NCI-H446 (cell line): Measurements from ENCODE around the gene KRT35.

Experiments used
- DNase-seq, 2 experiments: peaks; one replicate each; lab custom pipeline; 2025; lab: John Stamatoyannopoulos, UW

Gene KRT35

GRCh38 chr17:41489531-41489930 lies 8.6 kb upstream of the KRT35 start, which contains the start of gene KRT36:
Gene KRT36, minus strand, starts transcription at chr17:41489910. Its CDS starts 46 bp downstream, at chr17:41489864.
- no peak for DNase-seq

- DNase-seq: no peak
These were observed 6.0 kb upstream of the KRT35 start for GRCh38 chr17:41486809-41487530.

GRCh38 chr17:41486316-41486715 lies 5.4 kb upstream of the KRT35 start:
- DNase-seq: no peak

DNA sequence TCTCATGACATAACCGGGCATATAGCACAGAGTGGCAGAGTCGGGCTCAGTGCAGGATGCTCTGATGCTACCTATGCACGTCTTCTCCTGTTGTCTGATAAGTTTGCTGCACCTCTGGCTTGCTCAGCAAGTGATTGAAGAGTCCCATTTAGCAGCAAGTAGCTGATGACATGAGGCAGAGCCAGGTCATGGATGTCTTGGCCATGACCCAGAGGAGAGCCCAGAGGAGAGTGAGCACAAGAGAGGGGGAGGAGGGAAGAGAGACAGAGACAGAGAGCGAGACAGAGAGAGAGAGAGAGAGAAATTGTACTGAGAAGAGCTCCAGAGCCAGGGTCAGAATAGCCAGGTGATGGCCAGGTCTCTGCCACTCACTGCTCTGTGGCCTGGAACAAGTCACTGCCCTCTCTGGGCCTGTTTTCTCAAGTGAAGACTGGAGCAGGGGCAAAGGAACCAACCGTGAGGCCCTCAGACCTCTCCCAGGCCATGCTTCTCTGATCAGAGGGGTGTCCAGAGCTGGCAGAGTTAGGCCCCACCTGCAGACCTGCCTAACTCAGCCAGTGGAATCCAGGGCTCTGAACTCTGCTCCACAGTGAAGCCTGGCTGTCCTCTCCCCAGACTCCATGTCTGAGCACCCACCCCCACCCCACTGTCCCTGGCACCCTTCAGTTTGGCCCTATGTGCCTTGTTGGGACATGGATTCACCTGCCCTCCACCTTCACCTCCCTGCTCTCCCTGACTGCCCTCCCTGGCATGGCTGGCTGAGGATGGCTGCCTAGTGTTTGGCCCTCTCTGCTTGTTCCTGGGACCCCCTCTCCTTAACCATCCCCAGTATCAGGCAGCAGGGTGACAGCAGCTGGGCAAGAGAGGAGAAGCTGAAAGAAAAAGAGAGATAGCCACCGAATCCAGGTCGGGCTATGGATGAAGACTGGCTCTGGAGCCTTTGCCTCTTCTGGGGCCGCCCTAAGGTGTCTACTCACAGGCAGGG lies 4.3 kb upstream of the KRT35 start:
- DNase-seq: no peak

DNA sequence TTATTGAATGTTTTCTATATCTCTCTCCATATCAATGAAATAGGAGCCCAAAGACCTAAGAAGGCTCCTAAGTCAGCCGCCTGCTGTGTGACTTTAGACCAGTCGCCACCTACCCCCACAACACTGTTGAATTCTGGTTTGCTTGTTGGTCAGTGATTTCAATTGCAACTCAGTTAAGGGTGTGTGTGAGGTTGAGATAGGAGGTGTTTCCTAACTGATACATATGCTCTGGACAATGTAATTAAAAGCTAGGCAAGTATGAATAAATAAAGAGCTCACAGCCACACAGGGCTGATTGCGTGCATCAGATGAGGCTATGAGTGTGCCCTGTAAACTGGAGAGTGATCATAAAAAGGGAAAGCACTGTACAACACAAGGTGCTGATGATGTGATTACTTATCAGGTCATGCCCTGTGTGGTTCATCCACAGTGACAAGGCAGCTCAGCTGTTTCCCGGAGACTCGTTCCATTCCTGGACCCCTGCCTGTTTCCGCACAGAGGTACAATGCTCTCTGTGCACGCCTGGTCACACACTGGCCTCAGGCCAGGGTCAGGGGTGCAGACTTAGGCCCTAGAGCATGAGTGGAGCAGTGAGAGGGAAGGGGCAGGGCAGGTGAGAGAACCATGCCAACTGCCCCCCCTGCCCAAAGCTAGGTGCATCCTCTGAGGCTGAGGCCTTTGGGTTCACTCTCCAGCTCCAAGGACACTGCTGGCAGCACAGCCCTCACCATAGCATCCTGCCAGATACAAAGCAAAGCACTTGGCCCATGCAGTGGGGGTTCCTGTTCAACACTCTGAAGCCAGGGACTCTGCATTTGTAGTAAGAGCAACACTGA lies 3.3 kb upstream of the KRT35 start:
- no peak for DNase-seq

DNA sequence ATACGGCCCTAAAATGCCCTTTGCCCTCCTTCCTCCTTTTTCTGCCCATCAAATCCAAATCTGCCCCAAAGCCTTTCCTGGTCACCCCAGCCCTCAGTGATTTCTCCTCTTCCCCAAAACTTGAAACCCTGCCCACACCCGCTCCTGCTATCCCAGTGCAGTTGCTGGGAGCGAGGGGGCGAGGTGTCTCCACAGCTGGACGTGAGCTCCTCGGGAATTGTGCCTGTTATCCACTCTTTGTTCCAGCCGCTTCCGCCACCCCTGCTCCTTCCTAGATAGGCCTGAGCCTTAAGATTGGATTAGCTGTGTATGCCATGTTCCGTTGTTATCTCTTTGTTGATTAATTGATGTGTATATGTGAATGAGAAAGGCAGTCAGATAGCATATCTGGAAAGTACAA lies 2.6 kb upstream of the KRT35 start:
- no peak for DNase-seq

GRCh38 chr17:41480581-41480980 lies 370 bp downstream of the KRT35 start:
- no peak for DNase-seq

GRCh38 chr17:41480136-41480535 lies 815 bp downstream of the KRT35 start:
- DNase-seq: no peak

DNA sequence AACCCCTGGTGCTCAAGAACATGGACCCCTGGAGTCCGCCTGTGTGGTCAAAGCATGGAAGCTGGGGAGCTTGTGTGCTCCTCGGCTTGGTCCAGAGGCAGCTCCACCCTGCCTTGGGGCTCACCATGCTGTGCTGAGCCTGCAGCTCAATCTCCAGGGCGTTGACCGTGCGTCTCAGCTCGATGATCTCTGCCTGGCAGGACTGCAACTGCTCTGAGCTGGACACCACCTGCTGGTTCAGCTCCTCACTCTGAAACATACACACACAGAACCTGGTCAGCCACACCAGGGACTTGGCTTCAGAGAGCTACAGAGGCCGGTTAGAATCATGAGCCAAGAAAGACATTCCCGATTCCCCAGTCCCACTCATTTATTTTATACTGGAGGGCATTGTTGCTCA lies 2.7 kb downstream of the KRT35 start:
- DNase-seq: no peak

DNA sequence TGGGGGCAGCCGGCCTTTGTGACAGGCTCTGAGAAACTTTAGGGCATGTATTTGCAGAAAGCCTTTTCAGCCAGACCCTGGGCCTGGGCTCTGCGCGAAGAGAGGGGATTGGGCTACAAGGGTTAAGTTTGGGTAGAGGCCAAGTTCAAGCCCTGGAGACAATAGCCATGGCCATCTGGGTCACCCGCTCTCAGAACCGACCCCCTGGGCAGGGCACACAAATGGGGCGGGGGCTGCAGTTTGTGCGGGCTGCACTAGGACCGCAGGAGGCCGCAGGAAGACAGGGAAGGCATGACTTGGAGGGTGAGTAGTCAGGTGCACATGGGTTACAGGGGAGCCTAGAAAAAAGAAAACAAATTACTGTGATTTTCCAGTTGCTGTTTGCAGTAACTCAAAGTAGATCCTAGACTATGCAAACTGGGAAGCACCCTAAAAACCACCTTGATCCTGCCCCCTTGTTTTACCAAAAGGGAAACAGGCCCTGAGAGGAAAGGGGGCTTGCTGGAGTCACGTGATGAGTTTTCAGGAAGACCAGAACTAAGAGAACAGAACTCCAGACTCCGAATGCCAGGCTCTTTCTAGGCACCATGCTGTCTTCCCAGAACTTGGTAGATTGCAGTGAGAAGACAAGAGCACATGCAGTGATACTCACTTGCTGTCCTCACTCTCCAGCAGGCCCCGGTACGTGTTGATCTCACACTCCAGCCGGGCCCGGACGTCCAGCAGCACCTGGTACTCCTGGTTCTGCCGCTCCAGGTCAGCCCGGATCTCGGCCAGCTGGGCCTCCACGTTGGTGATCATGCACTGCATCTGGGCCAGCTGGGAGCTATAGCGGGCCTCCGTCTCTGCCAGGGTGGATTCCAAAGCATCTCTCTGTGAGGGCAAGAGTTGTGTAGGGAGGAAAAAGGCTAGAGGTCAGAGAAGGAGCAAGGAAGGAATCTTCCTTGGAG lies 3.8 kb downstream of the KRT35 start:
- no peak for DNase-seq

DNA sequence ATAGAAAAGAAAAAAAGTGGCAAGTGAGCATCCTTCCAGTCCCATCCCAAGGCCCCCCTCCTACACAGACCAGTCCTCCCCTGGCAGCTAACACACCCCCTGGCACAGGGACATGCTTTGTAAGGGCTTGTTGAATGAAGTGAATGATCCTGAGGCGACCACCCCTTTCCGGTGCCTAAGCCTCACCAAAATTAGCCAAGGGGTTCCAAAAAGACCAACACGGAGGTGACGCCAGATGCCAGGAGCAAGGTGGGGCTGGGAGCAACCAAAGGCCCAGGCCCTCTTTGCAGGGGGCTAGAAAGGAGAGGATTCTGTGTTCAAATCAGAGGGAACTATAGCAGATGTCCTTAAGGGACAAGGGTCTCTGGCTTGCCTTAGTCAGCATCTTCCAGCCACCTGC lies 5.5 kb downstream of the KRT35 start:
- no peak for DNase-seq

- no peak for DNase-seq
These were observed 6.1 kb downstream of the KRT35 start for GRCh38 chr17:41474863-41475262.

DNA sequence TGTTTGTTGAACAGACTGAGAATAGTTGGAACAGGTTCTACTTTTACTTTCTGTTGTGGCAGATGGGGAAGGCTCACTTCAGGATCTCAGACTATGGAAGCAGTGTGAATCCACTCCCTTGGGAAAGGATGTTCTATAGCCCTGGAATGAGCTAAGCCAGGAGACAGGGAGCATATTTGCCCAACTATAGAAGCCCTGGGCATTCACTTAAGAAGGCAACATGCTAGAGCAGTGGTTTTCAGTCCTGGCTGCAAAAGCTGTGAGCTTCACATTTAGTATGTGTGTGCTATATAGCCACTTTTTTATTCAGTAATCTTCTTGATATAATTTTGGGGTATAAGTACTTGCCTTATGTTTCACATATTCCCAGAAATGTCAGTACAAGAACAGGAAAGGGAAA lies 12.6 kb downstream of the KRT35 start:
- no peak for DNase-seq

GRCh38 chr17:41467561-41467960 lies 13.4 kb downstream of the KRT35 start:
- DNase-seq: no peak

DNA sequence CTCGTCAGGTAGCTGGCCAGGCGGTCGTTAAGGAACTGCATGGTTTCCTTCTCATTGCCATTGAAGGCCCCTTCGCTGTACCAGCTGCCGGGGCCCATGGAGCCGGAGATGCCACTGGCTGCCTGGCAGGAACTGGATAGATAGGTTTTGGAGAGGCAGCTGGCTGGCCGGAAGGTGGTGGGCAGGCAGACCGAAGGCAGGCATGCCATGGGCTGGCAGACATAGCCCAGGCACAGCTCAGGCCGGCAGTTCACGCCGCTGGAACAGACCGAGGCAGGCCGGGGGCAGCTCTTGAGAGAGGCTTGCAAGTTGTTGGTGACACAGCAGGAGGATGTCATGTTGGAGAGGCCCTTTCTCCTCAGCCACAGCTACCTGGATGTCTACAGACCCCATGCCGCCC lies 14.0 kb downstream of the KRT35 start, which contains the start of gene KRT32:
TSS of gene KRT32 (minus strand) at position 399 of the 400 bp plus-strand sequence. CDS start at position 338, 61 bp downstream.
- no peak for DNase-seq

DNA sequence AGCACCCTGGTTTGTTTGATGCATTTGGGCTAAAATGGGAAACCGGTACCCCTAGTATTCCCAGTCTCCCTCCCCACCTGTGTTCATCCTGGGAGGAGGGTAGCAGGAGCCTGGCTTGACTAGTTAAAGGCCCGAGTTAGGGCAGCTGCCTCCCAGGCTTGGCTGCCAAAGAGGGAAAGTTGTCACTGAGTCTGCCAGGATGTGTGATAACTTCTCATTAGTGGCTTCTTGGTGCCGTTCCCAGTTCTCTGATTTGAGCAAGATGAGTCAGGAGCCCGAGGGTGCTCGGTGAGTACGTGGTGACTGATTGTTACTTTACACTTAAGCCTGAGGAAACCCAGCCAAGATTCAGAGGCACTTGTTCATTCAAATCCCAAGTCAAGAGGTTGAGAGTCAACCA lies 16.3 kb downstream of the KRT35 start:
- DNase-seq: peak; percentile 56 to 76

DNA sequence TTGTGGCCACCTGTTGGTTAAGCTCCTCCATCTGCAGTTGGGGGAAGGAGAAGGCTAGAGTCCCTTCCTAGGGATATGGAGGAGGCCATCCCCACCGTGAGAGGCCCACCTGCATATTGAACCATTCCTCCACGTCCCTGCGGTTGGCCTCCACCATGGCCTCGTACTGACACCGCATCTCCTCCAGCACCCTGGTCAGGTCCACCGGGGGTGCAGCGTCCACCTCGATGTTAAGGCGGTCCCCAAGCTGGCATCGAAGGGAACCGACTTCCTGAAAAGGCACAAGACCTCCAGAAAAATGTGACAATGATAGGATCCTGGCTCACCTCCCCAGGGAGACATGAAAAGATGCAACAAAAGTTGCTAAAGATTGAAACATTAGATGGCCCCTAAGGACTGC lies 16.8 kb downstream of the KRT35 start:
- DNase-seq: no peak

GRCh38 chr17:41463746-41464145 lies 17.2 kb downstream of the KRT35 start:
- no peak for DNase-seq

- no peak for DNase-seq
These were observed 18.2 kb downstream of the KRT35 start for GRCh38 chr17:41462705-41463104.

GRCh38 chr17:41457676-41458075 lies 23.3 kb downstream of the KRT35 start:
- peak in 1 of 2 experiments; percentile 8 for DNase-seq

GRCh38 chr17:41456204-41456603 lies 24.7 kb downstream of the KRT35 start:
- DNase-seq: no peak
